ENCODE measurements around the gene SYT13. TPM values are rescaled to one million over a fixed set of nuclear protein-coding genes. Genes with fewer than 3 reads are reported as not detected.

SYT13 gene
- total RNA-seq, 1 experiment from 2014 or later = 9.4 TPM

GRCh38 chr11:45290586-45290985, 4.4 kb upstream of the SYT13 start:
- Histone ChIP-seq H3K9me3 (no peaks in the 10 kb centered on the region), H3K27me3 (replicated peaks; ENCODE audit: control insufficient read depth, insufficient read depth, low read length) (peaks cover 2% of the 10 kb centered on the region; the same call in 1 of the 2 replicates), H3K4me1 (no peaks in the 10 kb centered on the region), H3K36me3 (ENCODE audit: control insufficient read depth, insufficient read depth, low read length) (no peaks in the 10 kb centered on the region), H3K4me3 (ENCODE audit: low read depth, low read length) (no peak overlapping the region)
- DNase-seq = no peak
- intact Hi-C loops (cut with micrococcal nuclease; ENCODE audit: unreplicated experiment) = loop anchor here (10.0 kb wide), 1 partner anchor 356 kb away; no protein-coding TSS in a partner anchor
- Mint-ChIP-seq H3K27me3 (ENCODE audit: insufficient read depth, unreplicated experiment) (peaks cover 15% of the 10 kb centered on the region), H3K4me3 (ENCODE audit: unreplicated experiment) (no peak overlapping the region), H3K4me1 (ENCODE audit: low read depth, unreplicated experiment) (peaks cover 6% of the 10 kb centered on the region), H3K36me3 (ENCODE audit: insufficient read depth, unreplicated experiment) (no peaks in the 10 kb centered on the region), H3K27ac (ENCODE audit: unreplicated experiment) (no peak overlapping the region), H3K9me3 (ENCODE audit: unreplicated experiment) (no peaks in the 10 kb centered on the region)
- BruUV-seq (replicated peaks) = no TSS peak
- ChIA-PET CTCF (interaction anchor here (1.1 kb wide), 1 partner anchor 38 kb away, joined by 3 read pairs; no protein-coding TSS in a partner anchor), POLR2A (no interaction called here)
- no peak for TF ChIP-seq CTCF (IDR thresholded peaks at IDR 0.05; ENCODE audit: insufficient read depth in 1 of 2, low read depth in 1 of 2, low read length in 1 of 2, severe bottlenecking in 1 of 2, unreplicated experiment in 1 of 2)

DNA sequence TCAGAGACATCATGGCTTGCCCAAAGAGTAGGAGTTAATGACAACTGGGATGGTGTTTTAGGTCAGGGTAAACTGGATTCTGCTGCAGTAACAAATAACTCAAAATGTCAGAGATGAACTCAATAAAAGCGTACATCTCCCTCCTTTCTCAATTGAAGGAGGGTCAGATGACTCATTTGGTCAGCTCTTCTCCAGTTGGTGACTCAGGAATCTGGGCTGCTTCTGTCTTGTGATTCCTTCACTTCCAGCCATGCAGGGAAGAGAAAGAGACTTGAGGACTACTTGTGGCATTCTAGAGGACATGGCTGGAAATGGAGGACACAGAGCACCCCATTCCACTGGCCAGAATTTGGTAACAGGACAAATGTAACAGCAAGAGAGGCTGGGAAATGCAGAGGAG, 3.2 kb upstream of the SYT13 start:
- POLR2A ChIA-PET = no interaction called here
- Mint-ChIP-seq H3K27ac (ENCODE audit: unreplicated experiment) (no peak overlapping the region), H3K4me3 (ENCODE audit: unreplicated experiment) (no peak overlapping the region), H3K4me1 (ENCODE audit: low read depth, unreplicated experiment) (peaks cover 5% of the 10 kb centered on the region), H3K27me3 (ENCODE audit: insufficient read depth, unreplicated experiment) (peaks cover 15% of the 10 kb centered on the region), H3K9me3 (ENCODE audit: unreplicated experiment) (no peaks in the 10 kb centered on the region), H3K36me3 (ENCODE audit: insufficient read depth, unreplicated experiment) (no peaks in the 10 kb centered on the region)
- no peak for DNase-seq
- CTCF ChIA-PET = interaction anchor here (0.6 to 1.0 kb wide), 2 partner anchors 51 to 179 kb away, joined by 3 read pairs; no protein-coding TSS in a partner anchor
- no peaks in the 10 kb centered on the region for H3K4me1 ChIP-seq
- intact Hi-C loops (cut with micrococcal nuclease; ENCODE audit: unreplicated experiment) = loop anchor here (10.0 kb wide), 1 partner anchor 105 kb away; no protein-coding TSS in a partner anchor
- H3K36me3 ChIP-seq (ENCODE audit: control insufficient read depth, insufficient read depth, low read length) = no peaks in the 10 kb centered on the region
- H3K4me3 ChIP-seq (ENCODE audit: low read depth, low read length) = no peak overlapping the region
- no peak for TF ChIP-seq CTCF (IDR thresholded peaks at IDR 0.05; ENCODE audit: insufficient read depth in 1 of 2, low read depth in 1 of 2, low read length in 1 of 2, severe bottlenecking in 1 of 2, unreplicated experiment in 1 of 2)
- no peaks in the 10 kb centered on the region for H3K9me3 ChIP-seq
- no TSS peak for BruUV-seq (replicated peaks)
- peaks cover 2% of the 10 kb centered on the region; the same call in 1 of the 2 replicates for H3K27me3 ChIP-seq (replicated peaks; ENCODE audit: control insufficient read depth, insufficient read depth, low read length)

DNA sequence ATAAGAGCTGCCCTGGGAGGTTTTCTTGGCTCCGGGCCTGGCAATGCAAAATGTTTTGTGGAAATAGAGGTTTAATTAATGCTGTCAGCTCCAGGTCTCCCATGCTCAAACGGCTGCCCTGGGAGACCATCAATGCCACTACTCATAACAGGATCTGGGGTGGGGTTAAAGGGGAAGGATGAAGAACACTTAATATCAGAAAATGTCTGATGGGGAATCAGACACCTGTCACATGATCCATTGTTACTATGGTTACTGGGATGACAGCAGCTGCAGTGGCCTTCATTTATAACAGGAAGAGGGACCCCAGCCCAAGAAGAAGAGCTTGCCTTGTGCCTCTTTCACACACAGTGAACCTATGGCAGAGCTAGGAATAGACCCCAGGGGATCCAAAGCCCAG, 2.2 kb upstream of the SYT13 start:
- Mint-ChIP-seq H3K9me3 (ENCODE audit: unreplicated experiment) (no peaks in the 10 kb centered on the region), H3K27me3 (ENCODE audit: insufficient read depth, unreplicated experiment) (peaks cover 15% of the 10 kb centered on the region), H3K36me3 (ENCODE audit: insufficient read depth, unreplicated experiment) (no peaks in the 10 kb centered on the region), H3K4me3 (ENCODE audit: unreplicated experiment) (no peak overlapping the region), H3K27ac (ENCODE audit: unreplicated experiment) (no peak overlapping the region), H3K4me1 (ENCODE audit: low read depth, unreplicated experiment) (no peaks in the 10 kb centered on the region)
- ChIA-PET CTCF (interaction anchor here (0.8 to 1.0 kb wide), 2 partner anchors 36 to 52 kb away, joined by 3 read pairs; no protein-coding TSS in a partner anchor), POLR2A (no interaction called here)
- Histone ChIP-seq H3K4me3 (ENCODE audit: low read depth, low read length) (no peak overlapping the region), H3K36me3 (ENCODE audit: control insufficient read depth, insufficient read depth, low read length) (no peaks in the 10 kb centered on the region), H3K4me1 (no peaks in the 10 kb centered on the region), H3K27me3 (replicated peaks; ENCODE audit: control insufficient read depth, insufficient read depth, low read length) (peaks cover 2% of the 10 kb centered on the region; the same call in 1 of the 2 replicates), H3K9me3 (no peaks in the 10 kb centered on the region)
- intact Hi-C loops (cut with micrococcal nuclease; ENCODE audit: unreplicated experiment) = loop anchor here (10.0 kb wide), 1 partner anchor 104 kb away; no protein-coding TSS in a partner anchor
- no peak for TF ChIP-seq CTCF (IDR thresholded peaks at IDR 0.05; ENCODE audit: insufficient read depth in 1 of 2, low read depth in 1 of 2, low read length in 1 of 2, severe bottlenecking in 1 of 2, unreplicated experiment in 1 of 2)
- DNase-seq = no peak
- BruUV-seq (replicated peaks) = no TSS peak
